Fibroblast of skin of right quadriceps (primary cell): ENCODE data around the gene MBOAT1.
"Not testable (repeated sequence)": the region's sequence is repeated elsewhere in the genome, so short reads cannot be mapped to it uniquely, and the experiment has no call there.

Source experiments
- DNase-seq: peaks from one replicate; pipeline ENCODE4 v3.0.0-alpha.2; 2013

Gene MBOAT1, protein sequence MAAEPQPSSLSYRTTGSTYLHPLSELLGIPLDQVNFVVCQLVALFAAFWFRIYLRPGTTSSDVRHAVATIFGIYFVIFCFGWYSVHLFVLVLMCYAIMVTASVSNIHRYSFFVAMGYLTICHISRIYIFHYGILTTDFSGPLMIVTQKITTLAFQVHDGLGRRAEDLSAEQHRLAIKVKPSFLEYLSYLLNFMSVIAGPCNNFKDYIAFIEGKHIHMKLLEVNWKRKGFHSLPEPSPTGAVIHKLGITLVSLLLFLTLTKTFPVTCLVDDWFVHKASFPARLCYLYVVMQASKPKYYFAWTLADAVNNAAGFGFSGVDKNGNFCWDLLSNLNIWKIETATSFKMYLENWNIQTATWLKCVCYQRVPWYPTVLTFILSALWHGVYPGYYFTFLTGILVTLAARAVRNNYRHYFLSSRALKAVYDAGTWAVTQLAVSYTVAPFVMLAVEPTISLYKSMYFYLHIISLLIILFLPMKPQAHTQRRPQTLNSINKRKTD

DNA sequence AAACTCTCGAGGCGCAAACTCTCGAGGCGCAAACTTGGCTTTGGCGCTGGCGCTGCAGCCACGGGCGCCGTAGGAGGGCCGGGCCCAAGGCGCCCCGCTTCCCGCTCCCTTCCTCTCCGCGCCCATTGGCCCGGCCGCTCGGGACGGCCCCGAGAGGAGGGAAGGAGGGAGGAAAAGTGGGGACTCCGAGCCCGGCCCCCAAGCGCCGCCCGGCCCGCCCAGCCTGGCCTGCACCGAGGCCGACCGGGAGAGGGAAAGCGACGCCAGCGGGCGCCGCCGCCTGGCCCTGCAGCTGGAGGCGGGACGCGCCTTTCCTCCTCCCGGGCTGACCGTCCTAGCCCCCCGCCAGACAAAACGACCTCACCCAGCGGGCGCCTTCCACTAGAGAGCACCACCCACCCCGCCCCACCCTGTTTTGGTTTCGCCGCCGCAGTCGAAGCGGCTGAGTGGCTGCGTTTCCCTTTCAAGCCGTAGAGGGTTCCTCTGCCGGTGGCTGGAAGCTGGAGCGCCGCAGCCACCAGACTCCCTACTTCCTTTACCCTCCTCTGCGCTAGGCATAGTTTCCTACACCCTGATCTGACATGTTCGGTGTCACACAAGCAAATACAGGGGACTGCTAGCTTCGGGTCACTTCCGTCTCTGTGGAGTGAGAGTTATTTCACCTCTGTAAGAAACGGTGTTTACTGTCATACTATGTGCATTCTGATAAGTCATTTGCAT is at the start of gene MBOAT1:
MBOAT1 (minus strand) TSS at position 78 of the 720 bp plus-strand sequence. CDS start 235 bp downstream, outside the sequence.
- peak; percentile 95 for DNase-seq

DNA sequence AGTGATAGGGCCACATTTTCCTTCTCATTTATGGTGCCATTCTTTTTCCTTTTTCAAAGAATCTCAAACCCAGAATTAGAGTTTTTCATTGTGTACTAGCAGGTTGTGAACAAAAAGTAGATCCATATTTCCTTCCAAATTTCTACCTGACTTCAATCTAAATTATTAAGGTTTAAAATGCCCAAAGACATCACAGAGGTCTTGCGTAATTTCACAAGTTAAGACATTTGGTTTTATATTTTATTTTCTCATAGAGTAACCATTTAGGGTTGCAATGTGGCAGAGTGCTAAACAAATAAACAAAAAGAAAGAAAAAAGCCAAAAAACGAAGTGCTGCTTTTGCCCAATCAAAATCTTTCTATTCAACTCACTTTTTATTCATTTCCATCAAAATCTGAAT is 49.4 kb upstream of the MBOAT1 start:
- DNase-seq: no peak

DNA sequence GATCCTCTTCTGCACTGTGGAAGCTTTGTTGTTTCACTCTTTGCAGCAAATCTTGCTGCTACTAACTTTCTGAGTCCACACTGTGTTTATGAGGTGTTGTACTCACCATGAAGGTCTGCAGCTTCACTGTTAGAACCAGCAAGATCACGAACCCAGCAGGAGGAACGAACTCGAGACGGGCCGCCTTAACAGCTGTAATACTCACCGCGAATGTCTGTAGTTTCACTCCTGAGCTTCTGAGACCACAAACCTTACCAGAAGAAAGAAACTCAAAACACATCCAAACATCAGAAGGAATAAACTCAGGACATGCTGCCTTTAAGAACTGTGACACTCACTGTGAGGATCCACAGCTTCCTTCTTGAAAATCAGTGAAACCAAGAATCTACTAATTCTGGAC is 48.1 kb upstream of the MBOAT1 start:
- DNase-seq: no peak

DNA sequence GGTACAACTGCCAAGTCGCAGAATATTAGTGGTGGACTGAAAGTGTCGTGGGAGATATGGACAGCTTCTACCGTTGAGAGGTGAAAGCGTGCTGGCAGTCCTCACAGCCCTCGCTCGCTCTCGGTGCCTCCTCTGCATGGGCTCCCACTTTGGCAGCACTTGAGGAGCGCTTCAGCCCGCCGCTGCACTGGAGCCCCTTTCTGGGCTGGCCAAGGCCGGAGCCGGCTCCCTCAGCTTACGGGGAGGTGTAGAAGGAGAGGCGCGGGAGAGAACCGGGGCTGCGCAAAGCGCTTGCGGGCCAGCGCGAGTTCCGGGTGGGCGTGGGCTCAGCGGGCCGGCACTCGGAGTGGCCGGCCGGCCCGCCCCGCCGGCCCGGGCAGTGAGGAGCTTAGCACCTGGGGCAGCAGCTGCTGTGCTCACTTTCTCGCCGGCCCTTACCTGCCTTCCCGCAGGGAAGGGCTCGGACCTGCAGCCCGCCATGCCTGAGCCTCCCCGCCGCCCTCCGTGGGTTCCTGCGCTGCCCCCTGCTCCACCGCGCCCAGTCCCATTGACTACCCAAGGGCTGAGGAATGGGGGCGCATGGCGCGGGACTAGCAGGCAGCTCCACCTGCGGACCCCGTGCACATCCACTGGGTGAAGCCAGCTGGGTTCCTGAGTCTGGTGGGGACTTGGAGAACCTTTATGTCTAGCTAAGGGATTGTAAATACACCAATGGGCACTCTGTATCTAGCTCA is 47.2 kb upstream of the MBOAT1 start:
- DNase-seq: no peak

DNA sequence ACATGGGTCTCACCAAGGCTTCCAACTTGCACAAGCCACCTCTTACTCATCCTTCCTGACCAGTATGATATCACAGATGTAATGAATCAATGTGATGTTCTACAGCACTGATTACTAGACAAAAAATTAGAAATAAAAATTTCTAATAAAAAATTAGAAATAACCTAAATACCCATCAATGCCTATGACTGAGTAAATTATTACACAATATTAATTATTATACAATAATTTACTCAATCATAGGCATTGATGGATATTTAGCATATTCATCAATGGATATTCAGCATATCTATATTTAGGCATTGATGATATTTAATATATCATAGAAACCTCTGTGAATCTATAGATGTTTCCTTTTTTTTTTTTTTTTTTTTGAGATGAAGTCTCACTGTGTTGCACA is 43.2 kb upstream of the MBOAT1 start:
- DNase-seq: no peak

DNA sequence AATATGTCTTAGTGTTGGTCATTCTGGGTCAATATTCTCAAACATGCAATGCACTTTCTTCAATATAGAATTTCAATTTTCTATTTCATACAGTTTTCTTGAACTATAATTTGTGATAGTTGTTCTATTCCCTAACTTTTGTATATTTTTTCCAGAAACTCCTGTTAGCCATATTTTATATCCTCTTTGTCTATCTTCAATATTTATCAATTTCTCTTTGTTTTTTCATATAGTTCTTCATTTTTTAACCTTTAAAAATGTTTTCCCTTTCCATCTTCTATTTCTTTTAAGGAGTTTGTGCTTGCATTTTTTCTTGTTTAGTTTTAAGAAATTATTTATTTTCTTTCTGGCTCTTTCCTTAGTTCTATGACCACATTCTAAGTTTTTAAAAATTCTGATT is 42.0 kb upstream of the MBOAT1 start:
- no peak for DNase-seq

DNA sequence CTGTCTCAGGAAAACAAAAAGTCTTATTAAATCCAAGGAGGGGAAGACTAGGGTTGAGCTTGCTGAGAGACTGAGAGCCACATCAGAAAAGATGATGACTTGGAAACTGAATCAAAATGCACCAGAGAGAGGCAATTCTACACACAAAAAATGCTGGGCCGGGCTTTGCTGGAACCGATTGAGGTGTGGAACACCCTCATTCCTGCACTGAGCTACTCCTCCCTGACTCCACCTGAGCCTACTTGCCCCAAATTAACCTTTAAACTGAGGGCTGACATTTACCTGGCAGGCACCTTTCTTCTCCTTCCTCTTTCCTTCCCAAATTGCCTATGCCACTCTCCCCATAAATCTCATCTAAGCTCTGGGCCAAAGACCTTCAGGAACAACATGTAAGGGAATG is 40.8 kb upstream of the MBOAT1 start:
- no peak for DNase-seq

DNA sequence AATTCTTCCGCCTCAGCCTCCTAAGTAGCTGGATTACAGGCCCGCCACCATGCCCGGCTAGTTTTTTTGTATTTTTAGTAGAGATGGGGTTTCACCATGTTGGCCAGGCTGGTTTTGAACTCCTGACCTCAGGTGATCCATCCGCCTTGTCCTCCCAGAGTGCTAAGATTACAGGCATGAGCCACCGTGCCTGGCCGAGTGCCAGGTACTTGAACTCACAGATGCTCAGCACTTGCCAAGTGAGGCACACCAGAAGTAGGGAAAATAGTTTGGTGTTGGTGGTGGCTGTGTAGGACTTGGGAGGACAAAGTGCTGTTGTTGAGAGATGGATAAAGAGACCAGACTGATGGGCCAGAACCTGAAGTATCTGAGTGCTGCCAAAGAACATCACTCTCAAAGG is 40.0 kb upstream of the MBOAT1 start:
- DNase-seq: no peak

DNA sequence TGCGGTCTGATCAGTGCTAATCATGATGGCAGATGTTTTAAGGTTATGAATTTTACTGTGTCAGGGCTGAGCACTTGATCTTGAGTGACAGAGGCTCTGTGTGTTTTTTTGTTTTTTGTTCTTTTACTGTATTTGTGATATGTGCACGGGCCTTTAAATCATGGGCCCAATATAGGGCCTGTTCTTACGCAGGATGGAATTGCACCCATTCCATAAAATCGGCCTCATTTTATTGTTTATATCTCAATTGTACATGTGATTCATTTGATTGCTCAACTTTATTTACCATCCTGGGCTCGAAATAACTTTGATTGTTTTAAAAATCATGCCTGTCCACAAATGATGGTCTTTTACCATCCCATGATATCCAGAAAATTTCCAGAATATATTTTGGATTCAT is 39.3 kb upstream of the MBOAT1 start:
- DNase-seq: no peak

DNA sequence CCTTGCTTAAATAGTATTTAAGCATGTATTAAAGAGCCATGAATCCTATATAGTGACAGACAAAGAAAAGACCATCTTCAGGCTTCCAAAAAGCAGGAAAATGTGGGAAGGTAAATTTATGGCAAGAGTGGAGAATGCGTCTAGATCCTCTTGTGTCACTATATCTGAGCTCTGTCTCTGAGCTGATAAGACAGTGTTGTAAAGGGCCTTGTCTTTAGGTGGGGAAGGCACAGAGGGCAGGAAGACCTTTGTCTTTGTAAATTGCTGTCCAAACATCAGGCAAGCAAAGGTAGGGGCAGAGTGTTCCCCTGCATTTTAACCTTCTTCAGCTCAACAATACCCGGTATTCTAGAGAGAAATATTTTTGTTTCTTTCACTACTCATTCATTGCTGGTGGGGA is 33.9 kb upstream of the MBOAT1 start:
- no peak for DNase-seq

DNA sequence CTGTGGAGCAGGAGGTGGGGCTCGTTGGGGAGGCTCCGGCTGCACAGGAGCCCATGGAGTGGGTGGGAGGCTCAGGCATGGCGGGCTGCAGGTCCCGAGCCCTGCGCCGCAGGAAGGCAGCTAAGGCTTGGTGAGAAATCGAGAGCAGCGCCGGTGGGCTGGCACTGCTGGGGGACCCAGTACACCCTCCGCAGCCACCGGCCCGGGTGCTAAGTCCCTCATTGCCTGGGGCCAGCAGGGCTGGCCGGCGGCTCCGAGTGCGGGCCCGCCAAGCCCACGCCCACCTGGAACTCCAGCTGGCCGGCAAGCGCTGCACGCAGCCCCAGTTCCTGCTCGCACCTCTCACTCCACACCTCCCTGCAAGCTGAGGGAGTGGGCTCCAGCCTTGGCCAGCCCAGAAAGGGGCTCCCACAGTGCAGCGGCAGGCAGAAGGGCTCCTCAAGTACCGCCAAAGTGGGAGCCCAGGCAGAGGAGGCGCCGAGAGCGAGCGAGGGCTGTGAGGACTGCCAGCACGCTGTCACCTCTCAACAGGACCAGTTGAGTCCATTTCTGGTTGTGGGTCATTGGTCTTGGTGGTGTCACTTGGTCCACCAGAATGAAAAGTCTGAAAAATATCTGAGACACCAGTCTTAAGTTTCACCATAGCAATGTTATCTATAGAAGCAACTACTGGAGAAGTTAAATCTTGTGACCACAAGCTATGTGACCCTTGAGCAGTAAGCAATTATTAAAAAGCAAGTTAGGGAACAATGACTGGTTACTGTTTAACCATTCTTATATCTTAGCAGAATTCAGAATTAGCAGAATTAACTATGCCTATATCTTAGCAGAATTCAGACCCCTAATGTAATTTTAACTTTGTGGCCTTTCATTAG is 32.8 kb upstream of the MBOAT1 start:
- DNase-seq: not testable (repeated sequence)

DNA sequence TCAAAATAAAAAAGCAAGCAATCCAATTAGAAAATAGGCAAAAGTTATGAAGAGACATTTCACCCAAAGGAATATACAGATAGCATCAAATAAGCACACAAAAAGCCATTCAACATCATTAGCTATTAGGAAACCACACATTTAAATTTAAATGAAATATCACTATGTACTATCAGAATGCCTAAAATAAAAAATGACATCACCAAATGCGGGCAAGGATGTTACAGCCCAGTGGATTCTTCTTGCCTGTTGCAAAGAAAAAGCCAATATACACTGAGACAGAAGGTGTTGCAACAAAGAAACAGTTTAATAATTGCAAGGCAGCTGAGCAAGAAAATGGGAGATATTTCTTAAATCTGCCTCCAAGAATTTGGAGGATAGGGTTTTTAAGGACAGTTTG is 31.0 kb upstream of the MBOAT1 start:
- DNase-seq: no peak

DNA sequence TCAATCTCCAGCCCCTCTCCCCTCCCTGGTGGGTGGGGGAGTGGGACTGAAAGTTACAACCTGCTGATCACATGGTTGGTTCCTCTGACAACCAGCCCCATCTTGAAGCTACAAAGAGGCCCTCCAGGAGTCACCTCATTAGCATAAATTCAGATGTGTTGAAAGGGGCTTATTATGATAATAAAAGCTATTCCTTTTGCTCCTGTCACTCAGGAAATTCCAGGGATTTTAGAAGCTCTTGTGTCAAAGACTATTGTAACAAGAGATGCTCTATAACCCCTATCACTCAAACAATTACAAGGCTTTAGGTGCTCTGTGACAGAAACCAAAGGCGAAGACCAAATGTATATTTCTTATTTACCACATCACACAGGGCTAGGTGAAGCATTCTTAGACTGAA is 30.1 kb upstream of the MBOAT1 start:
- no peak for DNase-seq

DNA sequence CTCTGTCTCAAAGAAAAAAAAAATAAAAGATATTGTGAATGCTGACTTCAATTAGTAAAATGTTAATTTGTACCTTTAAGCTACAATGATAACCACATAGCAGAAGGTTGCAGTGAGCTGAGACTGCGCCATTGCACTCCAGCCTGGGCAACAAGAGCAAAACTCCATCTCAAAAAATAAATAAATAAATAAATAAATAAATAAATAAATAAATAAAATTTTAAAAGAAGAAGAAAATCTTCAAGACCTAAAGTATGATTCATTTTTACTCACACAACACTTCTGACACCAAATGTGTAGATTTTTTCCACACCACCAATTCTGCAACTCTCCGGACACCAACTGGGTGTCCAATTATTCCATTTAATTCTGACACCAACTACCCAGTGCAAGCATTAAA is 28.8 kb upstream of the MBOAT1 start:
- DNase-seq: no peak

DNA sequence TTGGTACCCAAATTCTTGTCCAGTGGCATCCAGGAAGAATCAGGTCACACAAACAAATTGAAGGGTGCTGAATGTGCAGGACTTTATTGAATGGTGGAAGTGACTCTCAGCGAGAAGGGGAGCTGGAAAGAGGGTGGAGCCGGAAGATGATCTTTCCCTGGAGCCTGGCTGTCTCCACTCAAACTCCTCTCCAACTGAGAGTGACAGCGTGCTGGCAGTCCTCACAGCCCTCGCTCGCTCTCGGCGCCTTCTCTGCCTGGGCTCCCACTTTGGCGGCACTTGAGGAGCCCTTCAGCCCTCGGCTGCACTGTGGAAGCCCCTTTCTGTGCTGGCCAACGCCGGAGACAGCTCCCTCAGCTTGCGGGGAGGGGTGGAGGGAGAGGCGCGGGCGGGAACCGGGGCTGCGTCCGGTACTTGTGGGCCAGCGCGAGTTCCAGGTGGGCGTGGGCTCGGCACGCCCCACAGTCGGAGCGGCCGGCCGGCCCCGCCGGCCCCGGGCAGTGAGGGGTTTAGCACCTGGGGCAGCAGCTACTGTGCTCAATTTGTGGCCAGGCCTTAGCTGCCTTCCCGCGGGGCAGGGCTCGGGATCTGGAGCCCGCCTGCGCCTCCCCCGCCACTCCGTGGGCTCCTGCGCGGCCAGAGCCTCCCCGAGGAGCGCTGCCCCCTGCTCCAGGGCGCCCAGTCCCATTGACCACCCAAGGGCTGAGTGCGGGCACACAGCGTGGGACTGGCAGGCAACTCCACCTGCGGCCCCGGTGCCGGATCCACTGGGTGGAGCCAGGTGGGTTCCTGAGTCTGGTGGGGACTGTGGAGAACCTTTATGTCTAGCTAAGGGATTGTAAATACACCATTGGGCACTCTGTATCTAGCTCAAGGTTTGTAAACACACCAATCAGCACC is 26.7 kb upstream of the MBOAT1 start:
- no peak for DNase-seq

DNA sequence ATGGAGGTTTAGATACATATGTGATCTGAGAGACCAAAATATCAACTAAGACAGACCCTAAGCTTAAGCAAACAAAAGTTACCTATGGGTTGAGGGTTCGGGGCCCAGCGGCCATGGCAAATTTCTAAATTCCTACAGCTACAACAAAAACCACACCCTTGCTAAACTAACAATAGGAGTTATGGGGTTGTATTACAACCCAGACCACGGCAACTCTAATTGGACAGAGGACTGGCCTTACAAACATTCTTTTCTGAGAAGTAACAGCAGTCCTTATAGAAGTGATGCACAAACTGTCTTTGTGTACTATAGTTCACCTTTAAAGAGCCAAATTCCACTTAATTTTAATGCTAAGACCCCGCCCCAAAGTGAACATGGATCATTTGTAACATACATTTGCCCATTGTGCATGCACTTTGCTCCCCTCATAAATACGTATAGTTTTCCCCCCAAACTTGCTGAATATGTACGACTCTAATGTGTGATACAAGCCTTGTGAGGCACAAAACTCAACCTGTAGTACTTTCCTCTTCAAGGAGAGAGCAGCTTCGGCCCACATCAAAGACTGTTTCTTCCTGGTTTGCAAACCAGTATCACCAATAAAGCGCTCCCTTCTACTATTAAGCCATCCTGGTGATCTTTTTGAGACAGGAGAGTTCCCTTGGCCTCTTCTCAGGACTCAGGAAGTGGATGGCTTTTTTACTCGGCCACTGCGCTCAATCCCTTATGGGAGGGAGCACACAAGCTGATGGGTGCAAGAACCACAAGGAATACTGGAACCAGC is 25.6 kb upstream of the MBOAT1 start:
- DNase-seq: no peak

DNA sequence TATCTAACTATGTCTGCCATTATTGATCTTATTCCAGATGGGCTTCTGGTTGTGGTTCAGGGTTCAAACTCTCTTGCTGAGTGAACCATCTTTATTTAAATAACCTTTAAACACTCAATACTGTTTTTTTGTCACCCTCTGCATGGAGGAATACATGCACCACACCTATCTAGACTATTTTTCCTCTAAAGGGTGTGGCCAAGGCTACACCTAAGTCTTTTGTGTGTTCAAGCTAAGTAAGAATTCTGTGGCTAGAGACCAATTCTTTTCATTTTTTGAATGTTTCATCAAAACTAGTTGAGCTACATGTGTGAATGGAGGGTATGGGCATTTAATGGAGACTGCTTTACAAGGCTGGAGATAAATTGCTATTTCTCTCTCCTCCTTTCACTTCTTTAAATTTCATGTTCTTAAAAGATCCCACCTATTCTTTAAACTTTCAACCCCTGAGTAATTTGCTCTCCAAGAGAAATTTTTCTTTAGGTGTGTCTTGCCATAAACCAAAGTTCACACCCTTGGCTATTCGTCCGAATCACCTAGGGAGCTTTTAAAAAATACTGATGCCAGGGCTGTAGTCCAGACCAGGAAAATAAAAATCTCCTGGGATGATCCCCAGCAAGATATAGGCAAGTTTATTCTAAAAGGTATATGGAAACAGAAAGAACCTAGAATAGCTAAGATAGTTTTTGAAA is 24.8 kb upstream of the MBOAT1 start:
- no peak for DNase-seq

DNA sequence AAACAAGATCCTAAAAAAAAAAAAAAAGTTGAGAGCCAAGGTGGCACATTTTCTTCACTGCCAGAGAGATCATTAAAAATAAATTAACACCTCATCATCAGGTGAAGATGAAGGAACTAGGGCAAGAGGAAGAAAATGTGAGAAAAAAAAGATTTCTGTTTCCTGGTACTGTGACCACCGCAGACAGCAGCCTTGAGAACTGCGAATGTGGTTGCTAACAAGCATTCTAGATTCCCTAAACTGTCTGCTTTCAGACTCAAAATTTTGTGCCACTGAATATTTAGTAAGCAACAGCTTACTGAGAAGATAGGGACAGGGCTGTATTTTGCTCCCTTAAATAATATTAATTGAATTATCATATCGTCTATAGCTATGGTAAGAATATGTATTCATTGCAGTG is 24.1 kb upstream of the MBOAT1 start:
- no peak for DNase-seq

DNA sequence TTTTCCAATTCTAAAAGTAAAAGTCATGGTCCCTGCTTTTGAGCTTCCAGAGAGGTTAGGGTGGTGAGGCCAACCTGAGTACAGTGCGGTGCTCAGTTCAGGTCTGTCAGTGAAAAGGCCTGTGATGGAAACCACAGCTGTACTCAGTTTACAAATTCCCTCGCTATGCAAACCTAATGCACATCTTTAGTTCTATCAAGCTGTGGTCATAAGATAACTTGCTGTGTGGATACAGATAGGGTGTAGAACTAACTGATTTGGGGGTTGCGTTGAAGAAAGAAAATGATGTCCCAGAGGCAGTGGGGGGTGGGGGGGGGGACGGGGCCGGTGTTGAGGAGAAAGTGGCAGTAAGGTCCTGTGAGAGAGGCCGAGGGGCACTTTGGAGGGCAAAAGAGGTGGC is 22.8 kb upstream of the MBOAT1 start:
- DNase-seq: no peak

DNA sequence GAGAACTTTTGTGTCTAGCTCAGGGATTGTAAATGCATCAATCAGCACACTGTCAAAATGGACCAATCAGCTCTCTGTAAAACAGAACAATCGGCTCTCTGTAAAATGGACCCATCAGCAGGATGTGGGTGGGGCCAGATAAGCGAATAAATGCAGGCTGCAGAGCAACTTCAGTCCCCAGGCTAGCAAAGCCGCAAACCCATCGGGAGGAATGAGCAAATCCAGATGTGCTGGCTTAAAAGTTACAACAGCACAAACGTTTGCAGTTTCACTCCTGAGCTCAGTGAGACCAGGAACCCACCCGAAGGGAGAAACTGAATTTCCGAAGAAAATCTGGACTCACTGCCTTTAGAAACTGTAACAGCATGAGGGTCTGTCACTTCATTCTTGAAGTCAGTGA is 21.9 kb upstream of the MBOAT1 start:
- no peak for DNase-seq
